Measurements from ENCODE around the gene POLR2E. TPM values are rescaled to one million over a fixed set of nuclear protein-coding genes. Genes with fewer than 3 reads are reported as not detected.

POLR2E gene
- total RNA-seq, 1 experiment from 2014 or later, result 281 TPM

- ChIA-PET CTCF (no interaction called here), POLR2A (interaction anchor here (0.7 to 1.7 kb wide), 2 partner anchors 11 to 29 kb away, joined by 3 to 4 read pairs; partner anchors contain the start of gene GPX4), RAD21 (ENCODE audit: low non-redundant PET in 1 of 2, low total read pairs in 2 of 2, uncharacterized antibody in 2 of 2, unreplicated experiment in 2 of 2) (interaction anchor here in 1 of 2 experiments (1.0 kb wide), 1 partner anchor 28 kb away, joined by 5 read pairs; no protein-coding TSS in a partner anchor)
- Histone ChIP-seq H3K9me2 (ENCODE audit: insufficient read depth) (no peaks in the 10 kb centered on the region), H3K4me3 (replicated peaks in 1 of 2; ENCODE audit: low read depth in 1 of 2, low read length in 2 of 2) (no peak overlapping the region; a peak in 1 of 4 replicates), H3K27me3 (ENCODE audit: insufficient read depth, low read length) (no peaks in the 10 kb centered on the region), H3K79me2 (ENCODE audit: insufficient read depth, low read length) (peaks cover 47% of the 10 kb centered on the region), H3K4me1 (ENCODE audit: control insufficient read depth in 1 of 2, insufficient read depth in 2 of 2, low read length in 2 of 2) (peaks cover 9 to 23% of the 10 kb centered on the region in 2 experiments), H3K4me2 (ENCODE audit: low read length) (peak overlapping the region; percentile 96), H3K9ac (ENCODE audit: low read length) (0 out of 2 replicates have a peak overlapping the region, but pooled peaks have one; percentile 94), H3K9me3 (ENCODE audit: control insufficient read depth in 1 of 2, insufficient read depth in 1 of 2, low read depth in 1 of 2, low read length in 2 of 2) (no peaks in the 10 kb centered on the region), H4K20me1 (ENCODE audit: insufficient read depth) (no peaks in the 10 kb centered on the region; the same call in 1 of the 2 replicates), H3K27ac (ENCODE audit: low read depth, low read length) (peak overlapping the region; percentile 68; the same call in 1 of the 2 replicates), H3K36me3 (ENCODE audit: control insufficient read depth in 1 of 2, insufficient read depth in 2 of 2, low read length in 2 of 2) (peaks cover 19 to 40% of the 10 kb centered on the region in 2 experiments; a peak in 3 of 4 replicates), H2AFZ (ENCODE audit: low read depth, low read length, poor library complexity, severe bottlenecking) (no peak overlapping the region)
- ATAC-seq, result no peak
- TF ChIP-seq ELF1 (IDR thresholded peaks at IDR 0.05; ENCODE audit: borderline replicate concordance, low read depth), result no peak
- TF ChIP-seq FOSL1 (IDR thresholded peaks at IDR 0.05; ENCODE audit: low read depth), result no peak
- TF ChIP-seq SRF (IDR thresholded peaks at IDR 0.05; ENCODE audit: low read depth), result no peak
- TF ChIP-seq ATF3 (IDR thresholded peaks at IDR 0.05), result no peak
- no peak for TF ChIP-seq ZBTB33 (IDR thresholded peaks at IDR 0.05; ENCODE audit: extremely low read depth, insufficient replicate concordance, low read length)
- TF ChIP-seq CTCF (IDR thresholded peaks at IDR 0.05 in 2 of 3, conservative IDR thresholded peaks at IDR 0.05 in 1 of 3; ENCODE audit: borderline replicate concordance in 1 of 3, insufficient read depth in 1 of 3, low read depth in 2 of 3, low read length in 2 of 3), result no peak
- TF ChIP-seq SIN3A (IDR thresholded peaks at IDR 0.05; ENCODE audit: low read depth), result no peak
- no peak for TF ChIP-seq JUND (IDR thresholded peaks at IDR 0.05)
- no peak for TF ChIP-seq ZNF274 (IDR thresholded peaks at IDR 0.05; ENCODE audit: low read depth, low read length)
- intact Hi-C loops (cut with micrococcal nuclease), result no loop called here
- BruUV-seq (replicated peaks), result no TSS peak
- no peak for DNase-seq (ENCODE audit: low read depth, low spot score)
Measured at GRCh38 chr19:1093330-1093729, 1.8 kb downstream of the POLR2E start.
